B cell (primary cell): ENCODE results near the gene FSD1. TPM values are rescaled to one million over a fixed set of nuclear protein-coding genes. Genes with fewer than 3 reads are reported as not detected.
"Not testable (repeated sequence)": the region's sequence is repeated elsewhere in the genome, so short reads cannot be mapped to it uniquely, and the experiment has no call there.

Experiments
- ATAC-seq: fragments of 200-7000 bp; cut with Tn5 transposase; one replicate; pipeline ENCODE4 v1.10.0; 2021; ENCODE audit warnings: low read depth, mild to moderate bottlenecking, moderate number of reproducible peaks, moderate library complexity
- CTCF ChIA-PET: fragments of 350-600 bp; sonication (Branson Sonifier 250); formaldehyde crosslinking; loops from one replicate; lab custom pipeline; 2021; ENCODE audit warnings: antibody characterized with exemption, inconsistent platforms; lab: Charles Lee
- POLR2A ChIA-PET: fragments of 350-600 bp; sonication (Branson Sonifier 250); formaldehyde crosslinking; loops from one replicate; lab custom pipeline; 2021; ENCODE audit warnings: antibody characterized with exemption; lab: Charles Lee
- DNase-seq: peaks from one replicate; pipeline ENCODE4 v3.0.0; 2013
- H2AFZ ChIP-seq: 2 replicates; pipeline ENCODE4 v1.6.1; 2012; ENCODE audit warnings: mild to moderate bottlenecking, low read depth, low read length; ENCODE audit not compliant: insufficient read depth, poor library complexity, severe bottlenecking
- H3K27ac ChIP-seq, 2 donors: 1 replicate in 1 of 2; 2 replicates in 1 of 2; pipeline ENCODE4 v1.5.1; 2012 to 2013; ENCODE audit warnings: low read length in 2 of 2, mild to moderate bottlenecking in 2 of 2, moderate library complexity in 1 of 2
- H3K27me3 ChIP-seq, 4 experiments: fragments of 200-600 bp in 1 of 4; sonication (generic) in 1 of 4; replicated peaks in 1 of 4; 1 replicate in 2 of 4; 2 replicates in 2 of 4; pipeline versions ENCODE4 v1.6.1 to v1.7.0; 2013 to 2016; ENCODE audit warnings: low read length in 3 of 4, mild to moderate bottlenecking in 2 of 4, mixed read lengths in 1 of 4, moderate library complexity in 1 of 4; ENCODE audit not compliant: insufficient read depth in 4 of 4, control insufficient read depth in 3 of 4; ENCODE audit errors: control extremely low read depth in 1 of 4
- H3K36me3 ChIP-seq, 2 experiments: replicated peaks in 1 of 2; 1 replicate in 1 of 2; 2 replicates in 1 of 2; pipeline versions ENCODE4 v1.6.1 to v1.7.1; 2013; ENCODE audit warnings: low read length in 1 of 2; ENCODE audit not compliant: insufficient read depth in 2 of 2, control insufficient read depth in 1 of 2; ENCODE audit errors: control extremely low read depth in 1 of 2, extremely low read depth in 1 of 2
- H3K4me1 ChIP-seq, 2 donors: fragments of 200-600 bp in 1 of 2; sonication (generic) in 1 of 2; 1 replicate in 1 of 2; 2 replicates in 1 of 2; pipeline versions ENCODE4 v1.5.1 to v1.6.1; 2013 to 2017; ENCODE audit warnings: low read length in 2 of 2; ENCODE audit not compliant: control insufficient read depth in 2 of 2, insufficient read depth in 2 of 2
- H3K4me2 ChIP-seq: replicated peaks from 2 replicates; pipeline ENCODE3; 2012; ENCODE audit warnings: mild to moderate bottlenecking, low read depth, low read length; ENCODE audit not compliant: poor library complexity, severe bottlenecking
- H3K4me3 ChIP-seq, 5 experiments: fragments of 200-600 bp in 1 of 5; sonication (generic) in 1 of 5; 1 replicate in 3 of 5; 2 replicates in 2 of 5; pipeline versions ENCODE4 v1.5.1 to v1.7.0; 2011 to 2016; ENCODE audit warnings: low read length in 4 of 5, mild to moderate bottlenecking in 4 of 5, low read depth in 2 of 5, control low read depth in 1 of 5, moderate library complexity in 1 of 5; ENCODE audit not compliant: insufficient read depth in 1 of 5; ENCODE audit errors: control extremely low read depth in 1 of 5, extremely low read depth in 1 of 5
- H3K79me2 ChIP-seq: fragments of 200-600 bp; sonication (generic); one replicate; pipeline ENCODE4 v1.6.0; 2016; ENCODE audit warnings: low read length; ENCODE audit not compliant: control insufficient read depth, insufficient read depth
- H3K9ac ChIP-seq: fragments of 200-600 bp; sonication (generic); 2 replicates; pipeline ENCODE4 v1.6.1; 2017; ENCODE audit warnings: mild to moderate bottlenecking, low read length, moderate library complexity
- H3K9me3 ChIP-seq, 3 donors: one replicate each; pipeline versions ENCODE4 v1.6.1 to v1.7.1; 2013; ENCODE audit warnings: low read length in 2 of 3; ENCODE audit not compliant: control insufficient read depth in 2 of 3, insufficient read depth in 1 of 3; ENCODE audit errors: control extremely low read depth in 1 of 3
- H4K20me1 ChIP-seq: 2 replicates; pipeline ENCODE4 v1.6.0; 2012; ENCODE audit warnings: mild to moderate bottlenecking, low read length; ENCODE audit not compliant: insufficient read depth, control insufficient read depth, poor library complexity, severe bottlenecking
- H3K27ac Mint-ChIP-seq: one replicate; pipeline ENCODE4 v1.8.0; 2021; ENCODE audit warnings: mixed read lengths
- H3K27me3 Mint-ChIP-seq: one replicate; pipeline ENCODE4 v1.8.0; 2021; ENCODE audit warnings: mixed read lengths
- H3K4me1 Mint-ChIP-seq: one replicate; pipeline ENCODE4 v1.8.0; 2021; ENCODE audit warnings: mixed read lengths
- H3K4me3 Mint-ChIP-seq: one replicate; pipeline ENCODE4 v1.8.0; 2021; ENCODE audit warnings: mixed read lengths
- H3K9me3 Mint-ChIP-seq: one replicate; pipeline ENCODE4 v1.8.0; 2022; ENCODE audit warnings: mixed read lengths; ENCODE audit not compliant: insufficient read depth
- CTCF ChIP-seq: fragments of 200-600 bp; IDR thresholded peaks from one replicate; pipeline ENCODE4 v1.8.0; 2022; ENCODE audit warnings: antibody characterized with exemption, mild to moderate bottlenecking
- EZH2 ChIP-seq: IDR thresholded peaks from 2 replicates; pipeline ENCODE4 v1.6.1; 2012; ENCODE audit warnings: borderline replicate concordance, low read depth, mild to moderate bottlenecking, moderate library complexity, low read length; ENCODE audit not compliant: insufficient read depth, poor library complexity, severe bottlenecking
- WGBS: methylation state at CpG from one replicate; pipeline ENCODE4 v1.1.5; 2013; ENCODE audit warnings: missing lambda C conversion rate; ENCODE audit not compliant: insufficient coverage; 5-methylcytosine and 5-hydroxymethylcytosine counted together
- intact Hi-C: fragments of 100-400 bp; cut with micrococcal nuclease; formaldehyde crosslinking; loops from one replicate; pipeline ENCODE4 v1.10.0; 2022
- polyA plus RNA-seq: library from polyadenylated mRNA; depleted of rRNA; stranded (reverse); fragments of >200 nt; gene quantifications from 2 replicates; pipeline ENCODE4 v1.2.3, GENCODE V29; 2012
- total RNA-seq, 2 donors: library from RNA; stranded (reverse); fragments of 120-200 nt in 1 of 2; gene quantifications; 1 replicate in 1 of 2; 2 replicates in 1 of 2; pipeline versions ENCODE4 v1.2.3 to v1.2.4, GENCODE V29; 2013 to 2022

The FSD1 gene
- total and polyA plus RNA-seq, 2 donors (not counting 1 experiment from before 2014, with no cell fraction given): 2.7 to 2.8 TPM

GRCh38 chr19:4328243-4328990 lies 24.0 kb downstream of the FSD1 start:
- Histone ChIP-seq H3K79me2 (no peaks in the 10 kb centered on the region), H3K36me3 (no peaks in the 10 kb centered on the region), H3K27ac (peak overlapping the region in 1 of 2 donors; percentile 36), H4K20me1 (no peaks in the 10 kb centered on the region), H3K4me2 (peak overlapping the region; percentile 74), H2AFZ (peak overlapping the region; percentile 66), H3K9me3 (peaks cover 0 to 27% (median 0%) of the 10 kb centered on the region in 3 donors), H3K9ac (peak overlapping the region; percentile 44), H3K4me3 (peak overlapping the region in 4 of 5 experiments; percentile 37 to 54 (median 46)), H3K27me3 (peaks cover 0 to 11% (median 0%) of the 10 kb centered on the region in 4 experiments), H3K4me1 (peaks cover 18 to 31% of the 10 kb centered on the region in 2 donors)
- DNase-seq (peak; percentile 93), ATAC-seq (peak; percentile 86)
- WGBS: 1% methylated on average over 44 of the region's 49 CpGs
- CTCF ChIA-PET: interaction anchor here (0.8 kb wide), 1 partner anchor 15 kb away, joined by 3 read pairs; the partner anchor contains the start of gene MPND
- no peaks in the 10 kb centered on the region for H3K9me3 Mint-ChIP-seq
- no peak for TF ChIP-seq CTCF
- TF ChIP-seq EZH2: no peak
- peaks cover 28% of the 10 kb centered on the region for H3K4me1 Mint-ChIP-seq
- POLR2A ChIA-PET: interaction anchor here (0.6 to 1.0 kb wide), 2 partner anchors 14 to 1939 kb away, joined by 3 to 4 read pairs; partner anchors contain the start of gene MPND
- no peaks in the 10 kb centered on the region for H3K27me3 Mint-ChIP-seq
- intact Hi-C loops: loop anchor here (1.0 to 5.0 kb wide), 3 partner anchors 14 to 144 kb away; partner anchors contain the start of genes HDGFL2 and SH3GL1
- peak overlapping the region; percentile 85 for H3K27ac Mint-ChIP-seq
- H3K4me3 Mint-ChIP-seq: peak overlapping the region; percentile 79

GRCh38 chr19:4328991-4329681 lies 24.7 kb downstream of the FSD1 start:
- Histone ChIP-seq H3K9me3 (peaks cover 0 to 27% (median 0%) of the 10 kb centered on the region in 3 donors), H3K4me3 (peak overlapping the region in 4 of 5 experiments; percentile 27 to 54 (median 46)), H3K27ac (peak overlapping the region in 1 of 2 donors; percentile 36), H3K9ac (peak overlapping the region; percentile 44), H2AFZ (peak overlapping the region; percentile 66), H3K4me2 (peak overlapping the region; percentile 74), H3K4me1 (peaks cover 18 to 31% of the 10 kb centered on the region in 2 donors), H3K27me3 (peaks cover 0 to 11% (median 0%) of the 10 kb centered on the region in 4 experiments)
- ATAC-seq, H3K9me3 Mint-ChIP-seq, H4K20me1 ChIP-seq, H3K79me2 ChIP-seq, H3K27me3 Mint-ChIP-seq, CTCF ChIA-PET, POLR2A ChIA-PET, H3K36me3 ChIP-seq: not testable (repeated sequence)
- peak overlapping the region; percentile 85 for H3K27ac Mint-ChIP-seq
- H3K4me3 Mint-ChIP-seq: peak overlapping the region; percentile 79
- DNase-seq: peak; percentile 31
- WGBS: 40% methylated on average over 27 of the region's 35 CpGs
- peaks cover 28% of the 10 kb centered on the region for H3K4me1 Mint-ChIP-seq
- intact Hi-C loops: loop anchor here (1.0 to 5.0 kb wide), 3 partner anchors 13 to 143 kb away; partner anchors contain the start of genes HDGFL2 and SH3GL1
